Measurements from ENCODE around the gene PCYT2. TPM values are rescaled to one million over a fixed set of nuclear protein-coding genes. Genes with fewer than 3 reads are reported as not detected.
A peak's percentile ranks its signal among the peaks of the same experiment; 100 is the strongest.

The PCYT2 gene
- total RNA-seq, 2 experiments from 2014 or later, result 18.7 to 18.9 TPM

DNA sequence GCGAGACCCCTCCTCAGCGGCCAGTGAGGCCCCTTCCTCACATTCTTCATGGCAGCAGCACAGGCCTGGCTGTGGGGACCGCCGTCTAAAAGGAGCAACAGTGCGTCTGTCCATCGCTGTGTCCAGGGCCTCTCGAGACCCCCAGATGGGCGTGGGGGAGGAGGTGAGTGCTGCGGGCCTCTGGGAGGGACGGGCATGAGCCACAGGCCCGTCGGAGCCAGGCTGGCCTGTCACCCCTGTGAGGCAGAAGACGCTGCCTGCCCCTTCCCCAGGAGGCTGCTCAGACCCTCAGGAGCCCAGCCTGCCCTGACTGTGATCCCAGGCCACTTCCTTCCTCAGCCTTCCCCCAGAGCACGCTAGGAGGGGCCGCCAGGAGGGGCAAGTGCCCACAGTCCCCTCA is 28.0 kb upstream of the PCYT2 start:
- no peak overlapping the region for H3K27ac ChIP-seq (ENCODE audit: low read depth in 1 of 2, low read length in 2 of 2)
- no peak overlapping the region for H3K4me3 ChIP-seq (ENCODE audit: low read length)
- TF ChIP-seq, protein P1, sequence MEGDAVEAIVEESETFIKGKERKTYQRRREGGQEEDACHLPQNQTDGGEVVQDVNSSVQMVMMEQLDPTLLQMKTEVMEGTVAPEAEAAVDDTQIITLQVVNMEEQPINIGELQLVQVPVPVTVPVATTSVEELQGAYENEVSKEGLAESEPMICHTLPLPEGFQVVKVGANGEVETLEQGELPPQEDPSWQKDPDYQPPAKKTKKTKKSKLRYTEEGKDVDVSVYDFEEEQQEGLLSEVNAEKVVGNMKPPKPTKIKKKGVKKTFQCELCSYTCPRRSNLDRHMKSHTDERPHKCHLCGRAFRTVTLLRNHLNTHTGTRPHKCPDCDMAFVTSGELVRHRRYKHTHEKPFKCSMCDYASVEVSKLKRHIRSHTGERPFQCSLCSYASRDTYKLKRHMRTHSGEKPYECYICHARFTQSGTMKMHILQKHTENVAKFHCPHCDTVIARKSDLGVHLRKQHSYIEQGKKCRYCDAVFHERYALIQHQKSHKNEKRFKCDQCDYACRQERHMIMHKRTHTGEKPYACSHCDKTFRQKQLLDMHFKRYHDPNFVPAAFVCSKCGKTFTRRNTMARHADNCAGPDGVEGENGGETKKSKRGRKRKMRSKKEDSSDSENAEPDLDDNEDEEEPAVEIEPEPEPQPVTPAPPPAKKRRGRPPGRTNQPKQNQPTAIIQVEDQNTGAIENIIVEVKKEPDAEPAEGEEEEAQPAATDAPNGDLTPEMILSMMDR (IDR thresholded peaks at IDR 0.05), result no peak
- H3K4me1 Mint-ChIP-seq (ENCODE audit: low read depth), result no peaks in the 10 kb centered on the region
- ChIA-PET CTCF (interaction anchor here (1.5 kb wide), 1 partner anchor 21 kb away, joined by 5 read pairs; no protein-coding TSS in a partner anchor), POLR2A (interaction anchor here (0.6 kb wide), 2 partner anchors 29 to 37 kb away, joined by 3 read pairs; partner anchors contain the start of gene NPB)
- H3K9me3 Mint-ChIP-seq, result no peaks in the 10 kb centered on the region
- H3K9me3 ChIP-seq (ENCODE audit: control insufficient read depth in 1 of 2, insufficient read depth in 1 of 2, low read length in 2 of 2), result peaks cover 0 to 11% of the 10 kb centered on the region in 2 experiments
- H3K4me3 Mint-ChIP-seq, result no peak overlapping the region
- peaks cover 6% of the 10 kb centered on the region for H3K27me3 Mint-ChIP-seq
- H3K36me3 ChIP-seq (ENCODE audit: insufficient read depth, low read length), result no peaks in the 10 kb centered on the region
- H3K36me3 Mint-ChIP-seq (ENCODE audit: low read depth), result no peaks in the 10 kb centered on the region
- intact Hi-C loops (cut with DNase I, micrococcal nuclease), result no loop called here
- H3K4me1 ChIP-seq (ENCODE audit: insufficient read depth, low read length), result peaks cover 16% of the 10 kb centered on the region
- peaks cover 0 to 9% of the 10 kb centered on the region in 2 experiments for H3K27me3 ChIP-seq (ENCODE audit: control insufficient read depth in 1 of 2, insufficient read depth in 2 of 2, low read length in 2 of 2)
- DNase-seq (no peak), ATAC-seq (ENCODE audit: poor library complexity) (no peak)
- no peak overlapping the region for H3K27ac Mint-ChIP-seq

DNA sequence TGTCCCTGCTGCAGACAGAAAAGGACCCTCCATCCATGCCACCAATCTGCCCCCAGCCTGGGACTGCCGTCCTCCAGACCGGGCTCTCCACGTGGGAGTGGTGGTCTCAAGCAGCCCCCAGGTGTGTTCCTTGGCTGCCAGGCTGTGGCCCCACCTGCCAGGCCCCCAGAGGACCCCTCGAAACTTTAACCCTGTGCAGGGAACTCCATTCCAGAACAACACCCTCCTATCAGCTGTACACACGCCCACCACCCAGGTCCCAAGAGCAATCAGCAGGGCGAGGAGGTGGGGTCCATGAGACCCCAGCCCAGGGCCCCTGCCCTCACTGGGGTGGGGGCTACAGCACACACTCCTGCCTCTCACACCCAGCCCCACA is 24.5 kb upstream of the PCYT2 start:
- Mint-ChIP-seq H3K27me3 (peaks cover 20% of the 10 kb centered on the region), H3K36me3 (ENCODE audit: low read depth) (no peaks in the 10 kb centered on the region), H3K4me1 (ENCODE audit: low read depth) (no peaks in the 10 kb centered on the region), H3K9me3 (no peaks in the 10 kb centered on the region), H3K4me3 (peak overlapping the region; percentile 45), H3K27ac (no peak overlapping the region)
- Histone ChIP-seq H3K4me1 (ENCODE audit: insufficient read depth, low read length) (peaks cover 16% of the 10 kb centered on the region), H3K36me3 (ENCODE audit: insufficient read depth, low read length) (no peaks in the 10 kb centered on the region), H3K4me3 (ENCODE audit: low read length) (no peak overlapping the region), H3K27ac (ENCODE audit: low read depth in 1 of 2, low read length in 2 of 2) (no peak overlapping the region), H3K9me3 (ENCODE audit: control insufficient read depth in 1 of 2, insufficient read depth in 1 of 2, low read length in 2 of 2) (no peaks in the 10 kb centered on the region), H3K27me3 (ENCODE audit: control insufficient read depth in 1 of 2, insufficient read depth in 2 of 2, low read length in 2 of 2) (peaks cover 3% of the 10 kb centered on the region in 2 experiments)
- intact Hi-C loops (cut with DNase I, micrococcal nuclease), result no loop called here
- TF ChIP-seq, protein P1 (IDR thresholded peaks at IDR 0.05), result no peak
- ATAC-seq (ENCODE audit: poor library complexity), result no peak
- ChIA-PET POLR2A (no interaction called here), CTCF (interaction anchor here (1.2 kb wide), 1 partner anchor 95 kb away, joined by 4 read pairs; the partner anchor contains the start of gene RAC3)
- no peak for DNase-seq

DNA sequence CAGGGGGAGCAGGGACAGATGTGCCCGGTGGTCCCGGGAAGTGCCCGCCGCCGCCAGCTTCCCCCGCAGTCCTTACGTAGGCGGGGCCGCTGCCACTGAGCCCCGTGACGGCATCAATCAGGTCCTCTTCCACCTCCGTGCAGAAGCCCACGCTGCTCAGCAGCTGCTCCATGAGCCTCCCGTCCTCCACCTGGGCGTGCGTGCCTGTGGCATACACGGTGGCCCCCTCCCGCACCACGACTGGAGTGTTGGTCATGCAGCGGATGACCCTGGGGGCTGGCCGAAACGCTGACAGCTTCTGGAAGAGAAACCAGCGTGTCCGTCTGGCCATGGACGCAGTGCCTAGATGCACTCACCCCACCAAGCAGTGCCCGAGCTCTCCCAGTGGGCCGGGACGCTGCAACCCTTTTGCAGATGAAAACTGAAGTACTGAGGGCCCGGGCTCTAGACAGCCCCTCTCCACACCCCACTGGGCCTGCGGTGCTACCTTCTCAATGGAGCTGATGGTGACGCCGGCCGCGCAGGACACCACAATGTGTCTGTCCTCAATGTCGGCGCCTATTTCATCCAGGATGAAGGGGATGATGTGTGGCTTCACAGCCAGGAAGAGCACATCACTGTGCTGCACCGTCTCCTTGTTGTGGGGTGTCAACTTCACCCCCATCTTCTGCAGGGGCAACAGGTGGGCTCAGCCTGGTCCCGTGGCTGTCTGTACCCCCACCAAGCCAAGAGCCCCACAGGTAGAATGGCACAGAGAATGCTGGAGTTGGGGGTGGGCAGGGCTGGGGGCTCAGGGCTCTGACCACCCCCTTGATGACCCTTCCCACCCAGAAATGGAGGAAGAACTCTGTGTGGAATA is 23.9 kb upstream of the PCYT2 start:
- Mint-ChIP-seq H3K4me3 (no peak overlapping the region), H3K36me3 (ENCODE audit: low read depth) (no peaks in the 10 kb centered on the region), H3K27ac (no peak overlapping the region), H3K9me3 (no peaks in the 10 kb centered on the region), H3K4me1 (ENCODE audit: low read depth) (no peaks in the 10 kb centered on the region), H3K27me3 (peaks cover 15% of the 10 kb centered on the region)
- Histone ChIP-seq H3K27ac (ENCODE audit: low read depth in 1 of 2, low read length in 2 of 2) (no peak overlapping the region), H3K27me3 (ENCODE audit: control insufficient read depth in 1 of 2, insufficient read depth in 2 of 2, low read length in 2 of 2) (peaks cover 3% of the 10 kb centered on the region in 2 experiments), H3K4me3 (ENCODE audit: low read length) (no peak overlapping the region), H3K9me3 (ENCODE audit: control insufficient read depth in 1 of 2, insufficient read depth in 1 of 2, low read length in 2 of 2) (no peaks in the 10 kb centered on the region), H3K4me1 (ENCODE audit: insufficient read depth, low read length) (peaks cover 16% of the 10 kb centered on the region), H3K36me3 (ENCODE audit: insufficient read depth, low read length) (no peaks in the 10 kb centered on the region)
- TF ChIP-seq, protein P1 (IDR thresholded peaks at IDR 0.05), result no peak
- CTCF ChIA-PET, result interaction anchor here (1.9 kb wide), 1 partner anchor 25 kb away, joined by 6 read pairs; no protein-coding TSS in a partner anchor
- intact Hi-C loops (cut with DNase I, micrococcal nuclease), result no loop called here
- ATAC-seq (ENCODE audit: poor library complexity) (no peak), DNase-seq (no peak)
- POLR2A ChIA-PET, result no interaction called here

Measured in CD4-positive, alpha-beta T cell (primary cell).